Activated T-cell treated with anti-CD3 and anti-CD28 coated beads, Interleukin-2, amount 50 U/mL, for 72 hours (primary cell): ENCODE measurements around the gene KCNJ15. TPM values are rescaled to one million over a fixed set of nuclear protein-coding genes. Genes with fewer than 3 reads are reported as not detected.

Experiments
- ATAC-seq, 2 donors: fragments of 150-1000 bp; cut with Tn5 transposase; replicated peaks in 1 of 2; 2 replicates each; pipeline ENCODE4 v1.10.0; 2021; ENCODE audit warnings: moderate library complexity in 2 of 2, mild to moderate bottlenecking in 1 of 2
- DNase-seq, 2 donors: peaks; one replicate each; pipeline ENCODE4 v3.0.0; 2021 to 2022; ENCODE audit warnings: mixed read lengths in 1 of 2
- H3K27ac Mint-ChIP-seq: one replicate; pipeline ENCODE4 v1.8.0; 2022; ENCODE audit warnings: mild to moderate bottlenecking, moderate library complexity, mixed read lengths
- H3K27me3 Mint-ChIP-seq: one replicate; pipeline ENCODE4 v1.8.0; 2022; ENCODE audit warnings: low read depth, mixed read lengths
- H3K36me3 Mint-ChIP-seq, 2 donors: one replicate each; pipeline ENCODE4 v1.8.0; 2022; ENCODE audit warnings: mixed read lengths in 2 of 2, mild to moderate bottlenecking in 1 of 2; ENCODE audit not compliant: insufficient read depth in 2 of 2
- H3K4me1 Mint-ChIP-seq: one replicate; pipeline ENCODE4 v1.8.0; 2022; ENCODE audit warnings: low read depth, mixed read lengths
- H3K4me3 Mint-ChIP-seq, 2 donors: one replicate each; pipeline ENCODE4 v1.8.0; 2022; ENCODE audit warnings: mild to moderate bottlenecking in 2 of 2, mixed read lengths in 2 of 2, moderate library complexity in 2 of 2
- H3K9me3 Mint-ChIP-seq, 2 donors: one replicate each; pipeline ENCODE4 v1.8.0; 2022; ENCODE audit warnings: mixed read lengths in 2 of 2
- total RNA-seq, 2 donors: library from RNA; stranded (reverse); gene quantifications; one replicate each; pipeline ENCODE4 v1.2.3, GENCODE V29; 2022

The KCNJ15 gene
- total RNA-seq, 2 donors from 2014 or later: 0.07 TPM; not detected in 1

DNA sequence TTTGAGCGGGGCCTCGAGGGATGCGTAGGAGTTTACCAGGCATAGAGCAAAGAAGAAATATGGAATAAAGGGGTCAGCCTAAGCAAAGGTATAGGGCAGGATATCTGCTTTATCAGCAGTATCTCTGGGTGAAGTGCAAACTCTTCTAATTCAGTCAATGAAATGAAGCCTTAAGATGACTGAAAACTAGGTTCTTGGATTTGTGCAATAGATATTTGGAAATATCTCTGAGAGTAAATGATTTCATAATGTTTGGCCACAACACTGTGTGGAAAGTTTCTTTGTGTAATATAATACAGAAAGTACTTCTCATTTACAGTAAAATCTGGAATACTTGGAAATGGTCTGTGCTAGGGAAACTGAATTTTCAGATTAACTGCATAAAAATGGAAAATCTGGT, 26.1 kb downstream of the KCNJ15 start:
- no peaks in the 10 kb centered on the region for H3K36me3 Mint-ChIP-seq
- peaks cover 17% of the 10 kb centered on the region for H3K4me1 Mint-ChIP-seq
- no peak overlapping the region for H3K4me3 Mint-ChIP-seq
- H3K27ac Mint-ChIP-seq: no peak overlapping the region
- ATAC-seq: no peak
- peaks cover 34% of the 10 kb centered on the region for H3K27me3 Mint-ChIP-seq
- peaks cover 0 to 3% of the 10 kb centered on the region in 2 donors for H3K9me3 Mint-ChIP-seq
- DNase-seq: no peak

DNA sequence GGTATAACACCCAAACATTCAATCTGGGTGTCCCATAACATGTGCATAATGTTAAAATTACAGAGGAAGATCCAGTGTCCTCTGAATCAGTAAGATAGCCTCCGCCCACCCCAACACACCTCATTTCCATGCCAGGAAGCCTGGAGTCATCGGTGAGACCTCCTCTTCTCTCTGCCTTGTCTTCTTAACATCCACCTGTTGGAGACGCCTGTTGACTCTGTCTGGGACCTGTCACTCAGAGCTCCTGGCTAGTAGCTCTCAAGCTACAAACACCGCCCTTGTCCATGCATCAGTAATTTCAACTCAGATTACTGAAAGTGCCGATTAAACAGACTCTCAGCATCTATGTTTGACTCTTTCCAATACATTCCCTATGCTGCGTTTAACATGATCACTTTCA, 27.4 kb downstream of the KCNJ15 start:
- DNase-seq (no peak), ATAC-seq (no peak)
- Mint-ChIP-seq H3K4me1 (peaks cover 11% of the 10 kb centered on the region), H3K36me3 (no peaks in the 10 kb centered on the region), H3K4me3 (no peak overlapping the region), H3K9me3 (no peaks in the 10 kb centered on the region), H3K27me3 (peaks cover 27% of the 10 kb centered on the region), H3K27ac (no peak overlapping the region)

DNA sequence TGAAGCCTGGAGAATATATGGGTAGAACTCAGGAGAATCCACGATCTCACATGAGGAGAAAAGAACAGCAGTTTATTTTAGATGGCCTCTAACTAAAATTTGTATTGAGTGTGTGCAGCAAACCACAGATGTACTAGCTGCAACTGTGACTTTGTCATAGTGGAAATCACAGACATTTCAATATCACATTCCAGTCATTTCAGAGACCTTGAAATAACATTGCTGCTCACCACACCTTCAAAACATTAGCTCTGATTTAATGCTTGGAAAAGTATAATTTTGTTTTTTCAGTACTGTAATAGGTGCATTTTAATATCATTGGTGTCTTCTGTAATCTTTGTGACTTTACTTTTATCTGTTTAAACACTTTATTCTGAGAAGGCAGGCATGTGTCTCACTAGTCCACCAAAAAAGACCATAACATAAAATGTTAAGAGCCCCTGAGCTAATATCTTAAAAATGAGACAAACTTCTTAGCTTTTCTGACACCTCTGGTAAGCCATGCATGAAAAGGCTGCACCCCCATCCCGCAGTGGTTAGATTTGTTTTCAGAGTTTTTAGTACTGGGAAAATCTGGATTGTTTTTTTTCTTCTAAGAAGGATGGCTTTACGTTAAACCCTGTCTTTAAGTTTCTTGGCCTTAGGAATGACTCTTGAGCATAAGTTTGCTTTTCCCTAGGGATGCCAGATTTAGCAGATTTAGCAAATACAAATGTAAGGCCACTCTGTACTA, 30.1 kb downstream of the KCNJ15 start:
- Mint-ChIP-seq H3K4me3 (no peak overlapping the region), H3K4me1 (peaks cover 11% of the 10 kb centered on the region), H3K27me3 (peaks cover 25% of the 10 kb centered on the region), H3K27ac (no peak overlapping the region), H3K36me3 (no peaks in the 10 kb centered on the region), H3K9me3 (no peaks in the 10 kb centered on the region)
- DNase-seq (no peak), ATAC-seq (no peak)

DNA sequence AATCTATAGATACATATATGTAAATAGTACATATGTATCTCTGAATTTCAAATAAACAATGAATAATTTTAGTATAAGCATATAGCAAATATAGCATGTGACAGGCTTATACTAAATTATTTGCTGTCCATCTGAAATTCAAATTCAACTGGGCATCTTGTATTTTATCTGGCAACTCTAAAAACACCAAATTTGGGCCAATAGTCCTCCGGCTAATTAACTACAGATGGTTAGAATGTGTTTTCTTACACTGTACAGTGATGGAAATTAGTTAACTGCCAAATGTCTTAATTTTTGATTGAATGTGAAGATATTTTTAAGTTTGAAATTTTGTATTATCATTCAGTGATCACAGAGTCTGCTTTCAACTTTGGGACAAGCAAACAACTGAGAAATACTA, 30.7 kb downstream of the KCNJ15 start:
- Mint-ChIP-seq H3K27me3 (peaks cover 22% of the 10 kb centered on the region), H3K9me3 (no peaks in the 10 kb centered on the region), H3K36me3 (no peaks in the 10 kb centered on the region), H3K4me3 (no peak overlapping the region), H3K4me1 (peaks cover 15% of the 10 kb centered on the region), H3K27ac (no peak overlapping the region)
- DNase-seq: no peak
- ATAC-seq: no peak

DNA sequence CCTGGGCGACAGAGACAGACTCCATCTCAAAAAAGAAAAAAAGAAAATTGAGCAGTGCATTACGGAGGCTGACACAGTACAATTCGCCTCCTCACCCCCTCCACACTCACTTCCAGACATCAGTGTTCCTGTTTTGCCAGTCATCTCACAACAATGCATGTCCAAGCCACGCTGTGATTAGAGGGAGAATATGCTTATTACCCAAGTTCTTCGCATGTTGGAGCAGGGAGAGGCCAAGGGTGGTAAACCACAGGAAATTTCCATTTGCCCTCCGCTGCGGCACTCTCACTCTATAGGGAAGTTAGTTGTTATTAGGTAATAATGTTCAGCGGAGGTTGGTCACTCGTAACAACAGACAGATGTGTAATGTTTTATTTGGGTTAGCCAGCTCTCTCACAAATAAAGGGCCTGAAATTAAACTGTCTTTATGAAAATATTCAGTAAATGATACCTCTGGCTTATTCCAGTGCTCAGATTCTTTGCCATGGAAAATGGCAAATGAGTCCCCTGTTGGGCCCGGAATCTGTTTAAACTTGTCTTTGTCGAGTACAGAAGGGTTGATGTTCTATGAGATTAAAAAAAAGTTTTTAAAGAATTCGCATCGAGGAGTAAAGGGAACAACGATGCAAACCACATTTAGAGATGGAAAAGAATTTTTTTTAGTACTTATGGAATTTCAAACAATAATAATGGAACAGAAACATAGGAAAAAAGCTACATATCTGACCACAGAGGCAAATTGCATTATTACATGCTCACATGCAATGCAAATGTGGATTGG, 33.1 kb downstream of the KCNJ15 start:
- Mint-ChIP-seq H3K27ac (no peak overlapping the region), H3K4me3 (no peak overlapping the region), H3K4me1 (peaks cover 29% of the 10 kb centered on the region), H3K36me3 (no peaks in the 10 kb centered on the region), H3K27me3 (peaks cover 7% of the 10 kb centered on the region), H3K9me3 (no peaks in the 10 kb centered on the region)
- ATAC-seq: no peak
- no peak for DNase-seq

DNA sequence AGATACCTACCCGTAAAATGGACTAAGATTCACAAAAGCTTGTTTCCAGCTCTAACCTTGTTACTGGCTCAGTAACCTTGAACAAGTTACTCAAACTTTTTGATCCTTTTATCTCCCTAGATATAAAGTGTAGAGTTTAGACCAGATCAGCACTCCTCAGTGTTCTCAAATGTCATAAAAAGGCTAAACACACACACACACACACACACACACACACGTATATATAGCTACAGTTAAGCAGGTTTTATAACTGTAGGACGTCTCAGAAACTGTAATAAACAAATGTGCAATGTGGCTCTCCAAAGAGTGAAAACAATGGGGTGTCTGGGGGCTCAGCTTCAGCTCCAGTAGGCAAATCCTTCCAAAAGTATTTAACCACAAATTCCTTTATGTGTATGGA, 34.0 kb downstream of the KCNJ15 start:
- Mint-ChIP-seq H3K27ac (no peak overlapping the region), H3K4me3 (no peak overlapping the region)

DNA sequence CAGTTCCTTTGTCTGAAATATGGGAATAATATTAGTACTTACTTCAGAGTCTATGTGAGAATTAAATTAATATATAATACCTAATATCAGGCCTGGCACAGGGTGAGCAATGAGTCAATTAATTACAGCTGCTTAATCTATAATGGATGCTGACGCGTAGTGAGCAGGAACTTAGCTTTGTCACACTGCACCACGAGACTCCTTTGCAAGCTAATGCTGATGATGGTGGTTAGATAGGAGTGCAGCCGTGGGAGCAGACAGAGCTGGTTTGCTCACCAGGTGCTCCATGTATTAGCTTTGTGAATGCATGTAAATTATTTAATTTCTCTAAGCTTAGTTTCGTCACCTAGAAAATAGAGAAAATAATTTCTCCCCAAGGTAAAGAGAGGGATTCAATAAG, 35.1 kb downstream of the KCNJ15 start:
- H3K27ac Mint-ChIP-seq: no peak overlapping the region
- H3K4me1 Mint-ChIP-seq: peaks cover 47% of the 10 kb centered on the region
- H3K36me3 Mint-ChIP-seq: no peaks in the 10 kb centered on the region
- H3K27me3 Mint-ChIP-seq: no peaks in the 10 kb centered on the region
- no peaks in the 10 kb centered on the region for H3K9me3 Mint-ChIP-seq
- H3K4me3 Mint-ChIP-seq: no peak overlapping the region
- DNase-seq: no peak
- no peak for ATAC-seq

More for the DNA sequence above, 34.0 kb downstream of the KCNJ15 start:
- Mint-ChIP-seq H3K27me3 (no peaks in the 10 kb centered on the region), H3K36me3 (no peaks in the 10 kb centered on the region), H3K9me3 (no peaks in the 10 kb centered on the region), H3K4me1 (peaks cover 36% of the 10 kb centered on the region)
- no peak for ATAC-seq
- DNase-seq: no peak

DNA sequence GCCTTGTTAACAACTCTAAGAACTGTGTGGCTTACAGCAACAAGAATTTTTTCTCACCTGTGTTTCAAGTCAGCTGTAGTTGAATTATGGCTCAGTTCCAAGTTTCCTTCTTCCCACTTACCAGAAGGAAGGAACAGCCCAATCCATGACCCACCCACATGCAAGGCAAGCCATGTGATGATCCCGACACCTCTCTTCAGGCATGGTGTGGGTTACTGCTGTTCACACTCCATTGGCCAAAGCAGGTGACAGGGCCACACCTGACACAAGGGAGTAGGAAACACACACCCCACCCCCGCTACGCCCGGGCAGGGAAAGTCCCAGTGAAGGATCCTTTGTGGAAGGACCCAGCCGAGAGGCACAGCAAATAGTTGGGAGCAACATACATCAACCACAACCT, 36.3 kb downstream of the KCNJ15 start:
- peaks cover 49% of the 10 kb centered on the region for H3K4me1 Mint-ChIP-seq
- H3K4me3 Mint-ChIP-seq: no peak overlapping the region
- H3K9me3 Mint-ChIP-seq: no peaks in the 10 kb centered on the region
- no peak for DNase-seq
- H3K27ac Mint-ChIP-seq: no peak overlapping the region
- no peaks in the 10 kb centered on the region for H3K27me3 Mint-ChIP-seq
- H3K36me3 Mint-ChIP-seq: no peaks in the 10 kb centered on the region
- no peak for ATAC-seq

DNA sequence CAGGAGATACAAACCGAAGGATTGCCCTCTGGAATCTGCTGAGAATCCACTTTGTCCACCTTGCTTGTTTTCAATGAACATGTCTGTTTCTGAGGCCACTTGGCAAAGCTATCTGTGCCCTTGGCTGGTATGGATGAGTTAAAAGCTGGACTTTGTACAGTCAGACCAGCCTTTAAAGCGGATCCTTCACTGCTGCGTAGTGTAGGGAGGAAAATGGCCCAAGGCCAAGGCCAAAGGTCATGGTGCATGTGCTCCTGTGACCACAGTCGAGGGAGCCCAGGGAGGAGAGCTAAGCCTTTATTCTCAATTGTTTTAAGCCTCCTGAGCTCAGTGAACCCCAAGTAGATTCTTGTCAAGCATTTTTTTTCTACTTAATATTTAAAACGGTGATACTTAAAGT, 37.0 kb downstream of the KCNJ15 start:
- Mint-ChIP-seq H3K27ac (no peak overlapping the region), H3K4me1 (peaks cover 49% of the 10 kb centered on the region), H3K27me3 (no peaks in the 10 kb centered on the region), H3K36me3 (no peaks in the 10 kb centered on the region), H3K4me3 (no peak overlapping the region), H3K9me3 (no peaks in the 10 kb centered on the region)
- ATAC-seq (no peak), DNase-seq (no peak)

DNA sequence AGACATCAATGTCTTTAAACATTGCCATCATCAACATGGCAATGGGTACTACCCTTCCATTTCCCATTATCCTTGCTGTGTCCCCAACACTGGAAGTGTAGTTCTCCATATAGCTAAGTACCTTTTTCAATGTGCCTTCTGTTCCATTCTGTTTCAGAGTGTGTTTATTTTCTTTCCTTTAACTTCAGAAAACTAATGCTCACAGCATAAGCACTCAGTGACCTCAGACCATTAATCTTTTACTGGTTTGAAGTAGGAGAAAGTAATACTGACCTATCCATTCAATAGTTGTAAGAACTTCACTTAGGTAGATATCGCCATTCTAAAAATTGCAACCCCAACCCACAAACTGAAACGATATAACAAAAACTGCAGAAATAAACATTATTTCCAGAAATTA, 37.8 kb downstream of the KCNJ15 start:
- Mint-ChIP-seq H3K27ac (no peak overlapping the region), H3K36me3 (no peaks in the 10 kb centered on the region), H3K4me1 (peaks cover 56% of the 10 kb centered on the region), H3K9me3 (no peaks in the 10 kb centered on the region), H3K4me3 (no peak overlapping the region), H3K27me3 (no peaks in the 10 kb centered on the region)
- DNase-seq (no peak), ATAC-seq (no peak)

DNA sequence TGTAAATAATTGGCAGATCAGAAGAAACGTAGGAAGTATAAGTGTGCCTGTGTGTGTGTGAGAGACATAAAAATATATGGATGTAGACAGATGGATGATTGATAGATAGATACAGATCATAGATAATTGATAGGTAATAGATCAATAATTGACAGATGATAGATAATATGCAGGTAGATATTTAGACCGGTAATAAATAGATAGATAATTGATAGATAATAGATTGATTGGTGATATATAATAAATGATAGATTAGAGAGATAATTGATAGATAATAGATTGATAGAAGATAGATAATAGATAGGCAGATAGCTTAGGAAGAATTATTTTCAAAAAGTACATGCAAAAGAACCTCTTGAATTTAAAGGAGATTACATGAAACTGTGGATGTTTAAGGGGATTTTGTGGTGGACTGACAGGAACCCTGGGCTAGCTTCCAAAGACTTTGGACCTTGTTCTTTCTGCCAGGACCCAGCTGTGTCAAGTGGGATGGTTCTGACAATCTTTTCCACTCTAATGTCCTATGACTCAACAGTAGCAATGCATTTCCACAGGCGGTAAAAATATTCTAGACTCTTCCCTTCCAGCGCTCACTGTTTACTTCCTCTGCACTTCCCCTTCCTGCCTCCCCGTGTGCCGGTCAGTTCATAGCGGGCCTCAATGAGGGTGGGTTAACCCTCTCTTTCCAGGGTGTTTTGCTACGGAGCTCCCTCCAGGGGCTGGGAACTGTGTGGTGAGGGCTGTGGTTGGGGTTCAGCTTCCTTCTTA, 39.4 kb downstream of the KCNJ15 start:
- Mint-ChIP-seq H3K4me1 (peaks cover 71% of the 10 kb centered on the region), H3K27ac (no peak overlapping the region), H3K36me3 (no peaks in the 10 kb centered on the region), H3K9me3 (no peaks in the 10 kb centered on the region), H3K4me3 (peak overlapping the region; percentile 32 to 49), H3K27me3 (no peaks in the 10 kb centered on the region)
- DNase-seq (no peak), ATAC-seq (no peak)

DNA sequence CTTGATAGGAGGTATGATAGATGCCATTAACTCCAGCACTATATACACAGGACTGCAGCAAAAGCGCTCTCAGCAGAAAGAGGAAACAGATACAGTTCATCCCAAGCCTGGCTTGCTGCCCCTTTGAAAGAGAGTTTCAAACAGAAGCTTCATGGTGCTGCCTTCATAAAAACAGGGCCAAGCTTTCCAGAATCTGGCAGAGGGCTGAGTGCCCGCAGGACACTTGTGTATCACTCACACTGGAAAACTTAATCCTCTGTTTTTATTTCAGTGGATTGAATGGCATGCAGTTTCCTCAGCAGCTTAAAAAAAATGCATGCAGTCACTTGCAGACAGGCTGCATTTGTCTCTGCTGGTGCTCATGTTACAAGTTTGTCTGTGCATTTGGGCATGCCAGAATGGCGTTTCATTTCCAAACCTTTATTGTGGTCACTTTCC, 40.4 kb downstream of the KCNJ15 start:
- H3K27me3 Mint-ChIP-seq: no peaks in the 10 kb centered on the region
- peaks cover 72% of the 10 kb centered on the region for H3K4me1 Mint-ChIP-seq
- no peak for ATAC-seq
- H3K9me3 Mint-ChIP-seq: no peaks in the 10 kb centered on the region
- no peaks in the 10 kb centered on the region for H3K36me3 Mint-ChIP-seq
- no peak for DNase-seq
- H3K27ac Mint-ChIP-seq: no peak overlapping the region
- no peak overlapping the region for H3K4me3 Mint-ChIP-seq

DNA sequence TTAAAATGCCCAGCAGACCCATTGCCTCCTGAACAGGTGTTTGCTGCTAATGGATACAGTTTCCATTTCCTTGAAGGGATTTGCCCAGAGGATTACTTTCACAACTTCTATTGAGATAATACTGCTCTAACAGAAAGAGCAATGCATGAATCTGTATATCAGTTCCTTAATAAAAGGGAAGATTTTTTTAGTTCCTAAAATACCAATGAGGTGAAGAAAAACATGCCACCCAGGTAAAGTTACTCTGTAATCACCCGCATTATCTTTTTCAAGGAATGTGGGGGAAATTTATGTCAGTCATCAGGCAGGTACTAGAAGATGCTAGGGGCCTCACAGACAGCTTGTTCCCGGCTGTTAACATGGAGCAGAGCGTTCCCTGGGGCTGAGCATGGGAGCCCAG, 41.1 kb downstream of the KCNJ15 start:
- H3K27me3 Mint-ChIP-seq: no peaks in the 10 kb centered on the region
- no peak overlapping the region for H3K4me3 Mint-ChIP-seq
- H3K4me1 Mint-ChIP-seq: peaks cover 65% of the 10 kb centered on the region
- H3K27ac Mint-ChIP-seq: no peak overlapping the region
- H3K9me3 Mint-ChIP-seq: no peaks in the 10 kb centered on the region
- no peak for DNase-seq
- H3K36me3 Mint-ChIP-seq: no peaks in the 10 kb centered on the region
- ATAC-seq: no peak
